Activated naive CD4-positive, alpha-beta T cell treated with anti-CD3 and anti-CD28 coated beads, Interleukin-2, amount 10 ng/mL, durations not matched to agents 7 days and 5 days (primary cell): ENCODE measurements around the gene MIPOL1.
"Not testable (repeated sequence)": the region's sequence is repeated elsewhere in the genome, so short reads cannot be mapped to it uniquely, and the experiment has no call there.

Experiments used
- CTCF ChIA-PET: fragments of 350-600 bp; sonication (Branson Sonifier 250); formaldehyde crosslinking; loops from one replicate; lab custom pipeline; 2021; ENCODE audit warnings: antibody characterized with exemption; lab: Charles Lee
- DNase-seq: peaks from one replicate; pipeline ENCODE4 v3.0.0-alpha.2; 2020
- H3K27ac Mint-ChIP-seq: one replicate; pipeline ENCODE4 v1.8.0; 2021; ENCODE audit warnings: mild to moderate bottlenecking, moderate library complexity, mixed read lengths
- H3K27me3 Mint-ChIP-seq: one replicate; pipeline ENCODE4 v1.8.0; 2021; ENCODE audit warnings: mild to moderate bottlenecking, mixed read lengths
- H3K36me3 Mint-ChIP-seq: one replicate; pipeline ENCODE4 v1.8.0; 2021; ENCODE audit warnings: mixed read lengths
- H3K4me1 Mint-ChIP-seq: one replicate; pipeline ENCODE4 v1.8.0; 2021; ENCODE audit warnings: mixed read lengths
- H3K4me3 Mint-ChIP-seq: one replicate; pipeline ENCODE4 v1.8.0; 2021; ENCODE audit warnings: mild to moderate bottlenecking, moderate library complexity, mixed read lengths
- H3K9me3 Mint-ChIP-seq: one replicate; pipeline ENCODE4 v1.8.0; 2021; ENCODE audit warnings: mixed read lengths

Gene MIPOL1, protein sequence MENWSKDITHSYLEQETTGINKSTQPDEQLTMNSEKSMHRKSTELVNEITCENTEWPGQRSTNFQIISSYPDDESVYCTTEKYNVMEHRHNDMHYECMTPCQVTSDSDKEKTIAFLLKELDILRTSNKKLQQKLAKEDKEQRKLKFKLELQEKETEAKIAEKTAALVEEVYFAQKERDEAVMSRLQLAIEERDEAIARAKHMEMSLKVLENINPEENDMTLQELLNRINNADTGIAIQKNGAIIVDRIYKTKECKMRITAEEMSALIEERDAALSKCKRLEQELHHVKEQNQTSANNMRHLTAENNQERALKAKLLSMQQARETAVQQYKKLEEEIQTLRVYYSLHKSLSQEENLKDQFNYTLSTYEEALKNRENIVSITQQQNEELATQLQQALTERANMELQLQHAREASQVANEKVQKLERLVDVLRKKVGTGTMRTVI

DNA sequence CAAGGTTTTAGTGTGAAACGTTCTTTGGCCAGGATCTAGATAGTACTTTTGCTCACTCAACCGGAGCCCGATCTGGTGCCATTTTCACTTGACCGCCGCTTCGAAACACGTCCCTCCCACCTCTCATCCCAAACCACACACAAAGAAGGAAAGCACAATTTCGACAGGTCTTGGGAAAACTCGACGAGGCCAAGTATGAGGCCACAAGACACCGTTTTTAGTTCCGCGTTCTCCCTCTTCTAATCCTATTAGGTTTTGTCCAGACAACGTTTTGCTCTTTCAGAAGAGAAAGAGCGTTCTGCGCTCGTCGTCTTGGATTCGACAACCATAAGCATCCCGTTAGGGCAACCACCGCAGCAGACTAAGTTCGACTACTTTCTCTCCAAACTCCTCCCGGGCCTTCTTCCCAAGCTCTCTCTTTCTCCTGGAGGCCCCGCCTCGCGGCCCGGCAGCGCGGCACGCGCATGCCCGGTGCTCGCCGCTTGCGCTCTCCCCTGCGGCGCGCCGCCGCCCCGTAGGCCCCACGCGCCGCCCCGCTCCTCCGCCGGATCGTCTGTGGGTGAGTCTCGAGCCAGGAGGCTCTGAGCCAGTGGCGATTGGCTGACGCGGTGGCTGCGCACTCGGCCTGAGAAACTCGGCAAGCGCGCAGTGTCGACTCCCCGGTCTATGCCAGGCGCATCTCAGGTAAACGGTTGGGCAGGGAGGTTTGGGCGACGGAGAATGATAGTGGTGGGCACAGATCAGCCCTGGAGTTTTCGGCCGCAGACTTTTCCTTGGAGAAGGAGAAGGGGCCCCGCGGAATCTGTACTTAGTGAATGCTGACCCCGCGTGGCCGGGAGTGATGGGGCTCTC, at the start of gene MIPOL1:
MIPOL1 (plus strand) TSS at position 517 of the 852 bp plus-strand sequence. CDS start 49,952 bp downstream, outside the sequence.
- H3K9me3 Mint-ChIP-seq = peaks cover 2% of the 10 kb centered on the region
- DNase-seq = peak; percentile 22
- CTCF ChIA-PET = no interaction called here

DNA sequence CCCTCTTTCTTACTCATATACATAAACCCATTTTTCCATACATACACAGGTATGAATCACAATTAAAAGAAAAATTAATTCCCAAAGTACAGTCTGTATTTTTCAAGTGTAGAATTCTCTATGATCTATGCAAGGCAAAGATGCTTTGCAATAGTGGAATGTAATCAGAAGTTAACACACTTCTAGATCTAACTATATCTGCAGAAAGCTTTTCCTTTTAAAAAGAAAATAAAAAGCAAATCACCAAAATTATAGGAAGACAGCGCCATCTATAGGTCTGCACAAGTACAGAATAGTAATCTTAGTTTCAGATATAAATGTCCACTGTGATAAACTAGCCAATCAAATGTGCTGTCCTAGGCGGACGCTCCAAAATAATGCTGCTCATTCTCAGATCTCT, 47.3 kb upstream of the MIPOL1 start:
- no peak for DNase-seq
- CTCF ChIA-PET = interaction anchor here (1.0 kb wide), 1 partner anchor 10 kb away, joined by 3 read pairs; no protein-coding TSS in a partner anchor
- Mint-ChIP-seq H3K27me3 (no peaks in the 10 kb centered on the region), H3K4me3 (no peak overlapping the region), H3K9me3 (peaks cover 1% of the 10 kb centered on the region), H3K27ac (no peak overlapping the region), H3K36me3 (no peaks in the 10 kb centered on the region), H3K4me1 (no peaks in the 10 kb centered on the region)

More for the DNA sequence above, at the start of gene MIPOL1:
- H3K27ac Mint-ChIP-seq = no peak within 1 kb of the TSS
- no peaks in the 10 kb centered on the region for H3K36me3 Mint-ChIP-seq
- peak within 1 kb of the TSS; percentile 36 for H3K4me3 Mint-ChIP-seq
- peaks cover 10% of the 10 kb centered on the region for H3K4me1 Mint-ChIP-seq
- peaks cover 20% of the 10 kb centered on the region for H3K27me3 Mint-ChIP-seq

DNA sequence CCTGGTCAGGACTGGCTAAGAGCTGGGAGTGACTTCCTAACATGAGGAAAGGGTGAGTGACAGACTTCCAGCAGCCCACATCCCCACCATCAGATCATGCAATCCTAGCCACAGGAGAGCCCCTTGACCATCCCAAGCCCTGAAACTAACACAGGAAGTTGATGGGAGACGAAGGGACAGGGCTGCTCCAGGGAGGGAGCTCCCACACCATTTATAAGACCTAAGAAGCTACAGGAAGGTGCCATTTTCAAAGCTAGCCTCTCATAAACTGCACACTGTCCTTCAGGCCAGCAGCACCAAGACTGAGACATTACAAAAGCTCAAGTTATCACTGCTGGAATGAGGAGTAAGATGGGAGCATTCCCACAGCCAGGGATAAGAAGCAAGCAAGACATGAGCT, 44.7 kb upstream of the MIPOL1 start:
- Mint-ChIP-seq H3K4me3 (no peak overlapping the region), H3K36me3 (no peaks in the 10 kb centered on the region), H3K27ac (no peak overlapping the region), H3K9me3 (peaks cover 1% of the 10 kb centered on the region), H3K4me1 (no peaks in the 10 kb centered on the region), H3K27me3 (no peaks in the 10 kb centered on the region)
- CTCF ChIA-PET = no interaction called here
- DNase-seq = no peak

DNA sequence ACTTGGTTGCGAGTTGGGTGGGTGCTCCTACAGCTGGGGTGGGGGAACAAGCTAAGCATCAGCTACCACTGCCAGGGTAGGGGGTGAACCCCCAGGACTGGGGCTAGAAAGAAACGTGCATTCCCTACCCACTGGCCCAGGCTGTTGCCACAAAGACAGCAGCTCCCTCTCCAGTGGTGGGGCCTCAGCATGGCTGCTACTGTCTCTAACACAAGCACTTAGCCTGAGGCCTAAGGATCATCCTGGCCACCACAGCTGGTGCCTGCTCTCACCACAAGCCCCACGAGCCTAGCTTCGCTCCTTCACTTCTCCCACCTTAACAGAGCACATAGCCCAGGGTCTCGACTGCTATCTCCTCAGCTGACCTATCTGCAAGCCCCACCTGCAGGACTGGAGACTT, 44.3 kb upstream of the MIPOL1 start:
- H3K27me3 Mint-ChIP-seq = no peaks in the 10 kb centered on the region
- H3K9me3 Mint-ChIP-seq = peaks cover 1% of the 10 kb centered on the region
- H3K36me3 Mint-ChIP-seq = no peaks in the 10 kb centered on the region
- no peak for DNase-seq
- no peaks in the 10 kb centered on the region for H3K4me1 Mint-ChIP-seq
- H3K27ac Mint-ChIP-seq = no peak overlapping the region
- CTCF ChIA-PET = no interaction called here
- H3K4me3 Mint-ChIP-seq = no peak overlapping the region

DNA sequence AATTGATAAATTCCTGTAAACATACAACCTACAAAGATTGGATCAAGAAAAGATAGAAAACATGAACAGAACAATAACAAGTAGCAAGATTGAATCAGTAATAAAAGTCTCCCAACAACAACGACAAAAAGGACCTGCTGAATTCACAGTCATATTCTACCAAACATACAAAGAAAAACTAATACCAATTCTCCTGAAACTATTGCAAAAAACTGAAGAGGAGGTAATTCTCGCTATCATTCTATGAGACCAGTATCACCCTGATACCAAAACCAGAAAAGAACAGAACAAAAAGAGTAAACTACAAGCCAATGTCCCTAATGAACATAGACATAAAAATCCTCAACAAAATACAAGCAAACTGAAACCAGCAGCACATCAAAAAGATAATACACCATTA, 39.8 kb upstream of the MIPOL1 start:
- peaks cover 5% of the 10 kb centered on the region for H3K9me3 Mint-ChIP-seq
- H3K36me3 Mint-ChIP-seq = no peaks in the 10 kb centered on the region
- H3K4me3 Mint-ChIP-seq = no peak overlapping the region
- no peak overlapping the region for H3K27ac Mint-ChIP-seq
- CTCF ChIA-PET = no interaction called here
- H3K4me1 Mint-ChIP-seq = no peaks in the 10 kb centered on the region
- H3K27me3 Mint-ChIP-seq = no peaks in the 10 kb centered on the region
- no peak for DNase-seq

DNA sequence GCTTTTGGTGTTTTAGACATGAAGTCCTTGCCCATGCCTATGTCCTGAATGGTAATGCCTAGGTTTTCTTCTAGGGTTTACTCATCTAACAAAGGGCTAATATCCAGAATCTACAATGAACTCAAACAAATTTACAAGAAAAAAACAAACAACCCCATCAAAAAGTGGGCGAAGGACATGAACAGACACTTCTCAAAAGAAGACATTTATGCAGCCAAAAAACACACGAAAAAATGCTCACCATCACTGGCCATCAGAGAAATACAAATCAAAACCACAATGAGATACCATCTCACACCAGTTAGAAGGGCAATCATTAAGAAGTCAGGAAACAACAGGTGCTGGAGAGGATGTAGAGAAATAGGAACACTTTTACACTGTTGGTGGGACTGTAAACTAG, 35.4 kb upstream of the MIPOL1 start:
- H3K9me3 Mint-ChIP-seq, H3K4me1 Mint-ChIP-seq, DNase-seq, H3K36me3 Mint-ChIP-seq, H3K27ac Mint-ChIP-seq, H3K4me3 Mint-ChIP-seq, CTCF ChIA-PET, H3K27me3 Mint-ChIP-seq: not testable (repeated sequence)

DNA sequence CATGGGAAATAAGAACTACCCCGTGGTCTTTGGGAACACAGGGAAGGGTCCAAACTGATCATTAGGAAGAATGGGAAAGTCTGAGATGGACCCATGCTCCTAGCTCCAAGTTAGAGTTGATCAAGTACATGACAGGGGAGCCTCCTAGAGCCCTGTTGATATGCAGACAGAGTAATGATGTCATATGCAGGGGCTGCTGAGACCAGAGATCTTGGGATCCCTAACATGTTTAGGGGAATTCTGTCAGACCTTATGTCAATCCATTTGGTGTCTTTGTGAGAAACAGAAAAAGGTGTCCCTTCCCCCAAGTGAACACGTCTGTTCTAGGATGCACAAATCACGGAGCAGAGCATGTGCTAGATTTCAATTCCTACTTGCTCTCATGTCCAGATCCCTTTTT, 31.9 kb upstream of the MIPOL1 start:
- Mint-ChIP-seq H3K4me3 (no peak overlapping the region), H3K4me1 (no peaks in the 10 kb centered on the region), H3K27ac (no peak overlapping the region), H3K36me3 (no peaks in the 10 kb centered on the region), H3K27me3 (peaks cover 2% of the 10 kb centered on the region), H3K9me3 (peaks cover 5% of the 10 kb centered on the region)
- DNase-seq = no peak
- CTCF ChIA-PET = interaction anchor here (1.0 kb wide), 1 partner anchor 14 kb away, joined by 3 read pairs; no protein-coding TSS in a partner anchor

DNA sequence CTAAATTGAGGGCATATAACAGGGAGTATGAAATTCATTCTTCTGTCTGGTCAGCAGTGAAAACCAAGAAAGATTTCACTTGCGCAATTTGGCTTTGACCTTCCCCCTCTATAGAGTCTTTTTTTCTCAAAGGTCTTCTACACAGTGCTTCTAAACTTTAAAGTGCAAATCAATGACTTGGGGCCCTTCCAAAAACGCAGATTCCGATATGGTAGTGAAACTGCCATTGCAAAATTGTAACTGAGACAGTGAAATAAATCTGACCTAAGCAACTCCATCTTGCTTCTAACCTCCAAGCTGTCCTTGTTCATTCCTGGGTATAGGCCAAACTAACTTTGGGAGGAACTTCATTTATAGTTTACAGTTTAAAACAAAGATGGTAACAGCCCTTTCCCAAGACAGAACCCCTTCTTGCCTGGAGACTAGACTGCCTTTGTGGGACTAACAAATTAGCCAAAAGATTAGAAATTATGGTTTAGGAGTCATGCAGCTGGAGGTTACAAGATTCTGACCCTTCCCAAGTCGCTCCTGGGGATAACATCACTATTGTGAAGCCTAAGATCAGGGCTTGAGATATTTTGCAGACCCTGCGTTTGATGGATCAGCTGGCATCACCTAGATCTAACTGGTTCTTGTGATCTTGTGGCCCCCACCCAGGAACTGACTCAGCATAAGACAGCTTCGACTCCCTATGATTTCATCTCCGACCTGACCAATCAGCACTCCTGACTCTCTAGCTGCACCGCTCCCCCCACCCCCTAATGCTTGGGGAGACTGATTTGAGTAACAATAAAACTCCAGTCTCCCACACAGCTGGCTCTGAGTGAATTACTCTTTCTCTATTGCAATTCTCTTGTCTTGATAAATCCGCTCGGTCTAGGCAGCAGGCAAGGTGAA, 30.3 kb upstream of the MIPOL1 start:
- H3K27ac Mint-ChIP-seq = no peak overlapping the region
- H3K4me3 Mint-ChIP-seq = no peak overlapping the region
- no peaks in the 10 kb centered on the region for H3K36me3 Mint-ChIP-seq
- CTCF ChIA-PET = no interaction called here
- peaks cover 11% of the 10 kb centered on the region for H3K27me3 Mint-ChIP-seq
- H3K9me3 Mint-ChIP-seq = peaks cover 3% of the 10 kb centered on the region
- no peaks in the 10 kb centered on the region for H3K4me1 Mint-ChIP-seq
- DNase-seq = no peak

DNA sequence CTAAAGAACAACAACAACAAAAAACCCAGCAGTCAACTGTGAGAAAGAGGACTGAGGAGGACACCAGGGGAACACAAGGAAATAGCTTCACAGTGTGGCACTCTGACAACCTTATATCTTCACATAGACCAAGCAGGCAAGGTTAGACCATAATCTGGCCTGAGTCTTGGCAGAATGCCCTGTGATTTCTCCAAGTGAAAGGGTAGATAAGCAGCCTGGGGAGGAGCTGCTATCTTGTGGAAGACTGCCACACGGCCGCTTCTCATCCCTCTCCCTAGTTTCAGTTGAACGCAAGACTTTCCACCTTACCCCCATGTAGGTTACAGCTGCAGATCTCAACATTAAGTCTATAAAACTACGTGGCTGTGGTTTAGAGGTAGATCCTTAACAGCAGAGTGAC, 29.0 kb upstream of the MIPOL1 start:
- no peak overlapping the region for H3K4me3 Mint-ChIP-seq
- CTCF ChIA-PET = no interaction called here
- H3K27me3 Mint-ChIP-seq = peaks cover 14% of the 10 kb centered on the region
- no peak overlapping the region for H3K27ac Mint-ChIP-seq
- DNase-seq = no peak
- H3K36me3 Mint-ChIP-seq = no peaks in the 10 kb centered on the region
- peaks cover 2% of the 10 kb centered on the region for H3K9me3 Mint-ChIP-seq
- H3K4me1 Mint-ChIP-seq = no peaks in the 10 kb centered on the region

DNA sequence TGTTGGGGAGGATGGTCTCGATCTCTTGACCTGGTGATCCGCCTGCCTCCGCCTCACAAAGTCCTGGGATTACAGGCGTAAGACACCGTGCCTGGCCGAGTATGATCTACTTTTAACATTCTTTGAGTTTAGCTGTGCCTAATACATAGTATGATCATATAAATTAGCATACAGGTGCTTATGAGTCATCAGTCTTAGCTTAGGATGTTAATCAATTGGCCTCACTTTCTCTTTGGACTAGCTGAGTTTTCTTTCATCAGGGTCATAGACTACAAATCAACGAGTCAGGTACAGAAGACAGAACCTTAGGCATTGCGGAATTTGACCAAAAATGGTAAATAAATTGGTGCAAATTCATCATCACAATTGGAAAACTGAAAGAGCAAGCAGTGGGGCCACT, 27.5 kb upstream of the MIPOL1 start:
- H3K36me3 Mint-ChIP-seq = no peaks in the 10 kb centered on the region
- peaks cover 2% of the 10 kb centered on the region for H3K9me3 Mint-ChIP-seq
- H3K4me1 Mint-ChIP-seq = no peaks in the 10 kb centered on the region
- peaks cover 14% of the 10 kb centered on the region for H3K27me3 Mint-ChIP-seq
- DNase-seq = no peak
- H3K27ac Mint-ChIP-seq = no peak overlapping the region
- H3K4me3 Mint-ChIP-seq = no peak overlapping the region
- CTCF ChIA-PET = no interaction called here

DNA sequence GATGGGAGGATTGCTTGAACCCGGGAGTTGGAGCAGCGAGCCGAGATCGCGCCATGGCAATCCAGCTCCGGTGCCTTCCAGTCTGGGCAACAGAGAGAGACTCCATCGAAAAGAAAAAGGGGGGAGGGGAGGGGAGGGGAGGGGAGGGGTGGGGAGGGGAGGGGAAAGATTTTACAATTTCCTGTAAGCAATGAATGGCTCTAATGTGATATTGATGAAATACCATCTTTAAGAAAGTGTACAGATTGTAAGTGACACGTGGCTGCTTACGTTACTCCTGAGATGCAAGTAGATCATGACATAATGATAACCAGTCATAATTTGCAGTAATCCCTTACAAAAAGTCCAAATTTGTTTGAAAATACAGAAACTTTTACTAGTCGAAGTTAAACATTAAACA, 26.7 kb upstream of the MIPOL1 start:
- CTCF ChIA-PET = no interaction called here
- Mint-ChIP-seq H3K4me1 (no peaks in the 10 kb centered on the region), H3K4me3 (no peak overlapping the region), H3K9me3 (peaks cover 2% of the 10 kb centered on the region), H3K27ac (no peak overlapping the region), H3K36me3 (no peaks in the 10 kb centered on the region), H3K27me3 (peaks cover 14% of the 10 kb centered on the region)
- no peak for DNase-seq

DNA sequence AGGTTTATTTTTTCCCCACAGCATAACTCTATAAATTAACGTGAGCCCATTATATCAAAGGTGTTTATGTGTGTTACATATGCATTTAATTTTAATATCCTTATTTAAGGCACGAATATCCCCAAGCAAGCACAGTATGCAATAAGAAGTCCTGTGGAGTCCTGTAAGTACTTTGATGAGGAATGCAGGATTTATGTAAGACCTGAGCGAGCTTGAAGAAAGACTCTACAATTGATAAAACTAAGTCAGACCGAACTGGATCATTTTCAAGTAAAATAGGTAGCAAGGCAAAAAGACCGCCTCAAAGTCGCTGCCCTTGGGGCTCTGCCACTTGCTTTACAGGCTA, 26.1 kb upstream of the MIPOL1 start:
- CTCF ChIA-PET = no interaction called here
- no peak overlapping the region for H3K27ac Mint-ChIP-seq

DNA sequence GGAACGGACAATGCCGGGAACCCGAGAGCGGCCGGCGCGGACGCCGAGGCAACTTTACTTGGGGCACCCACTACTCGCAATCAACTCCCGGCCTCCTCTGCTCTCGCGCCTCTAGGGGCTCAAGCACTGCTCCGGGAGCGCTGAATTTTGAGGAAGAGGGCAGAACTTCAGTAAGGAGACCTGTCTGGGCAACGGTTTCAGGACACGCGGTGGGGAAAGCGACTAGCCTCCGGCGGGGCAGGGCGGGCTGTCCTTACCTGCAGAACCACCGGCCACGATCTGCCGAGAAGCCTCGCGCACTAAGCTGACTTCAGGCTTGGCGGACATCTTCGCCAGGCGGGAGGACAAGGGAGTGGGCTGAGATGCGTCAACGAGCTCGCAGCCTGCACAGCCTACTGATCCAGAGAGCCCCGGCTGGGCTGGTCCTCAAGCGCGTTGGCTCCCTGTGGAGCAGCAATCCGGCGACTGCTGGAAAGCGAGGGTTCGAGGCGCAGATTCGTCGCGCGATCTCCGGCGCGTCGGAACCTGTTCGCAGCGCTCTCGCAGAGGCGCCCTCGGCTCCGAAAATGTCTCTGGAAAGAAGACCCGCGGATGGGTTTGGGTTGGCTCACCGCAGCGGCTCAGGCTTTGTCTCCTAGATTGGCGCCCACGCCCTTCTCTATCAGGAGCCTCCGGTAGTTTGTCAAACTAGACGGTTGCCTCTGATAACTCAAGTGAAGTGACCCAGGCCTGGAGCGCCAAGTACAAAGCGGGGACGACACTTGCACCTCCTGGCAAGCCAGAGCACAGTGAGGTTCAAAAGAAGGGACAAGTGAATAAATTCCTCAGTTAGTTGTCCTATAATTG, 25.5 kb upstream of the MIPOL1 start, which contains the start of gene SLC25A21:
SLC25A21 (minus strand) TSS at position 583 of the 846 bp plus-strand sequence.
- Mint-ChIP-seq H3K9me3 (peaks cover 4% of the 10 kb centered on the region), H3K4me3 (no peak within 1 kb of the TSS)

More for the DNA sequence above, 26.1 kb upstream of the MIPOL1 start:
- peaks cover 2% of the 10 kb centered on the region for H3K9me3 Mint-ChIP-seq
- H3K27me3 Mint-ChIP-seq = peaks cover 14% of the 10 kb centered on the region
- no peak overlapping the region for H3K4me3 Mint-ChIP-seq
- DNase-seq = no peak
- H3K36me3 Mint-ChIP-seq = no peaks in the 10 kb centered on the region
- no peaks in the 10 kb centered on the region for H3K4me1 Mint-ChIP-seq

More for the DNA sequence above, 25.5 kb upstream of the MIPOL1 start, which contains the start of gene SLC25A21:
- CTCF ChIA-PET = no interaction called here
- no peaks in the 10 kb centered on the region for H3K4me1 Mint-ChIP-seq
- no peak for DNase-seq
- no peak within 1 kb of the TSS for H3K27ac Mint-ChIP-seq
- no peaks in the 10 kb centered on the region for H3K36me3 Mint-ChIP-seq
- H3K27me3 Mint-ChIP-seq = peaks cover 14% of the 10 kb centered on the region
